ENCODE results near the gene FBLN7.
"Not testable (repeated sequence)": the region's sequence is repeated elsewhere in the genome, so short reads cannot be mapped to it uniquely, and the experiment has no call there.

FBLN7 gene

DNA sequence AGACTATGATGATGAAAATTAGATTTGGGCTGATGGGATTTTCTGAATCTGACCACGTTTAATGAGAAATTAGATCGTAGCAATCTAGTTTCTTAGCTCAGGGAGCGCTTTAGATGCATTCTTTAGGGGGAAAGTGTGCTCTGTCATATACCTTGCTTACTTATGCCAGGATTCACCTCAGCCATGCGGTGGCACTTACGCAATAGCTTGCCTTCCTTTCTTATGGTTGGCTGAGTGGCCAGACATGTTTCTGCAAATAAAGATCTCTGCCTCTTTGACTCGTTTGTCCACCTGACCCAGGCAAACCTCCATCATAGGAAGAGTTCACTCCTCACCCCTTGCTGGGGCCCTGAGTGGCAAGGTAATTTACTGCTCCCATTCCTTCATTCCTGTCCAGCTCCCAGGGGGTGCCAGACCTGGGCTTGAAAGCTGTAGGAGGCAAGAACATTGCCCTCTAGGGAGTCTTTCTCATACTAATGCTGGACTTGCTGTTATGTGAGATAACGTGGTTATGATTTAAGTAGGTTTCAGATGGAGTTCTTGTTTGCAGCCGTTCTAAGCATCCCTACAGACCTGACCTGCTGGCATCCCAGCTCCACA is 57.1 kb downstream of the FBLN7 start:
- Histone ChIP-seq H3K9me3 (no peaks in the 10 kb centered on the region; the same call in 1 of the 2 replicates), H4K20me1 (no peaks in the 10 kb centered on the region), H3K9ac (no peak overlapping the region), H3K4me1 (0 out of 2 replicates have a peak, but pooled peaks cover 4% of the 10 kb centered on the region), H3K4me2 (no peak overlapping the region), H3K4me3 (no peak overlapping the region), H3K27me3 (no peaks in the 10 kb centered on the region), H3K36me3 (no peaks in the 10 kb centered on the region), H3K27ac (no peak overlapping the region)
- no peak for TF ChIP-seq Cebpa-rat (IDR thresholded peaks at IDR 0.05)

DNA sequence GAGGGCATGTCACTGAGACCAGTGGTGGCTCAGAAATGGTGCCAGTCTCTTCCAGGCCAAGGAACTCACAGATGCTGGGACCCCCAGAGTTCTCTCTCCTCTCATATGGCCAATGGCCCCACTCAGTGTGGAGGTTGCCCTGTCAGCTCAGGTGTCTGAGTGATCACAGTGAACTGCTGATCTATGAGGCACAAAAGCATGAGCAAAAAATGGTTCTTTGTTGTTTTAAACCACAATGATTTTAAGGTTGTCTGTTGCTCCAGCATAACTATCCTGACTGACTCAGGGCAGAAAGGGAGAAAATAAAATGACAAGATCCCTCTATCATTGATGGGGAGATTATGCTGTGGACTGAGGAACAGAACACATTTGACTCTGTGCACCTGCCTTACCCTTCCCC is 57.8 kb downstream of the FBLN7 start:
- Histone ChIP-seq H3K36me3 (no peaks in the 10 kb centered on the region), H3K4me3 (no peak overlapping the region), H3K27me3 (no peaks in the 10 kb centered on the region), H4K20me1 (no peaks in the 10 kb centered on the region), H3K27ac (no peak overlapping the region), H3K4me1 (peaks cover 7% of the 10 kb centered on the region; the same call in 1 of the 2 replicates), H3K9me3 (no peaks in the 10 kb centered on the region; the same call in 1 of the 2 replicates), H3K4me2 (no peak overlapping the region), H3K9ac (no peak overlapping the region)
- TF ChIP-seq Cebpa-rat (IDR thresholded peaks at IDR 0.05): no peak

DNA sequence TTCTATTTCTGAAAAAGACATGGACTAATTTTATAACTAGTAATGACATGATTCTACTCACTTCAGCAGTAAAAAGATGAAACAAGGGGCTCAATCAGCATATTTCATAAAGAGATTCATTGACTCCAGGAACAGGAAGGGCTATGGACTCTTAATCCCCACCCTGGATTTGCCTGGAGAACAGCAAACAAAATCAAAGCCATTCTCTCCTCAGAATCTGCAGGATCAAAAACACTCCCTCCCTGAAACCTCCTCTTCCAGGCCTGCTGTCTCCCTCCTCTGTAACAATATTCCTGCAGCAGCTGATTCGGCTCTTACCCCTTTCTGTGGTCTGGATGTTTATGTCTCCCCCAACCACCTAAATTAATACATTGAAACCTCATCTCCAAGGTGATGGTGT is 59.7 kb downstream of the FBLN7 start:
- Histone ChIP-seq H3K4me3 (no peak overlapping the region), H3K27ac (no peak overlapping the region), H3K27me3 (no peaks in the 10 kb centered on the region), H3K9me3 (peaks cover 3% of the 10 kb centered on the region; the same call in 1 of the 2 replicates), H3K9ac (no peak overlapping the region), H3K4me2 (no peak overlapping the region), H3K36me3 (no peaks in the 10 kb centered on the region), H3K4me1 (peaks cover 11% of the 10 kb centered on the region; the same call in 1 of the 2 replicates), H4K20me1 (no peaks in the 10 kb centered on the region)
- no peak for TF ChIP-seq Cebpa-rat (IDR thresholded peaks at IDR 0.05)

DNA sequence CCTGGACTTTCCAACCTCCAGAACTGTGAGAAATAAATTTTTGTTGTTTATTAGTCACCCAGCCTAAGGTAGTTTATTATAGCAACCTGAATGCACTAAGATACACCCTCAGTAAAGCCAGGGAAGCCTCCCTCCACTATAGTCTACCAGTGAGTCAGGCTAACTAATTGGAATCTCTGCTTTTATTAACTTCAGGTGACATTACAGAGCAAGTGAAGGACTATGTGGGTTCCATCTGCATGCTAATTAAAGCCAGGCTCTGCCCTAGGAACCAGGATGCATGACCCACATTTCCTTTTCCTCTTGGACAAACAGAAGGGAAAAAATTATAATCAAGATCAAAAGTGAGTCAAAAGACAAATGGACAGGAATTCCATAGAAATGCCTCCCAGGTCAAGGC is 60.6 kb downstream of the FBLN7 start:
- Histone ChIP-seq H3K9me3 (peaks cover 12% of the 10 kb centered on the region), H3K4me3 (no peak overlapping the region), H3K4me2 (no peak overlapping the region), H4K20me1 (no peaks in the 10 kb centered on the region), H3K9ac (no peak overlapping the region), H3K4me1 (peaks cover 11% of the 10 kb centered on the region; the same call in 1 of the 2 replicates), H3K36me3 (no peaks in the 10 kb centered on the region), H3K27ac (no peak overlapping the region), H3K27me3 (no peaks in the 10 kb centered on the region)
- no peak for TF ChIP-seq Cebpa-rat (IDR thresholded peaks at IDR 0.05)

DNA sequence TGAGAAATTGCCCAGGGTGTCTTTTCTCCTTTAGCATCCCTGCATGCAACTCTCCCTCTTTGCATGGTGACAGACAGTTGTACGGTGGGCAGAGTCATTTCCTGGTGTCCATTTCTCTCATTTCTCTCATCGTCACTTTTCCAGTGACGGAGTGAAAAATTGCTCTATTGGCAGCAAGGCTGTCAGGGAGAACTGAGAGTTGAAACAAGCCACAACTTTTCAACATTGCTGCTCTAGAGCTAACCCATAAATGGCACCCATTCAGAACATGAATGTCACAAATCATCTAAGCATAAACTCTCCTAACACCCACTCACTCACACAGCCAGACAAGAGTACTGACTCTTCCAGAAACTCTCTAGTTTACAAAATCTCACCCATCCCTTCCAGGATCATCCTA is 61.0 kb downstream of the FBLN7 start:
- Histone ChIP-seq H3K4me1 (peaks cover 11% of the 10 kb centered on the region; the same call in 1 of the 2 replicates), H3K4me2 (no peak overlapping the region), H3K4me3 (no peak overlapping the region), H3K36me3 (no peaks in the 10 kb centered on the region), H3K9me3 (peaks cover 16% of the 10 kb centered on the region), H3K27me3 (no peaks in the 10 kb centered on the region), H3K27ac (no peak overlapping the region), H4K20me1 (no peaks in the 10 kb centered on the region), H3K9ac (no peak overlapping the region)
- no peak for TF ChIP-seq Cebpa-rat (IDR thresholded peaks at IDR 0.05)

DNA sequence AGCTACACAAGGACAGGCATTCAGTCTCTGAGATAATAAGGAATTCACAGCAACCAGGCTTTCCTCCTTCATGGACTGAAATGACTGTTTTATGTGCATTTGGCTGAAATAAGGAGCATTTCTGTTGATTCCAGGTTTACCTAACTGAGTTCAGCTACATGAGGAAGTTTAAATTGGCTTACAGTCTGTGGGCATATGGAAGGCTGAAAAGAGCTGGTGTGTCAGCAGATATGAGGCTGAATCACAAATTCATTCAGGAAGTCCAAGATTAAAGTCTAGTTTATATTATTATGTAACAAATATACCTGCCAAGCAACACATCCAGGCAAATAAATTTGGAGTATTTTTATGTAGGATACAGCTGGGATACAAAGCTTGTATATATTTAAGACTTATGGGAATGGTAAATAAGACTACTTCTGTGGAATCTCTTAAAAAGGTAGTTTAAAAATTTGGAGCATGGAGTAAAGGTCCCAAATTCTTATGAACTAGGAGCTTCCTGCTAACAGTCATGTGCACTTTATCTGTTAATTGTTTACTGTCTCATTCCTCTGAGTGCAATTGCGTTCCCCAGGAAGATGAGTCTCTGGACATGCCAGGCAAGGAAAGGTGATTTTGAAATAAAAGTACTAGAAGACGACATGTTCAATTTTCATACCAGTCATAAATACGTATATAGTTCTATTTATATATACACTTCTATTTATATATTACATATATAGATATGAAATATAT is 63.7 kb downstream of the FBLN7 start:
- Histone ChIP-seq H3K4me1 (peaks cover 11% of the 10 kb centered on the region; the same call in 1 of the 2 replicates), H3K4me3 (no peak overlapping the region), H4K20me1 (no peaks in the 10 kb centered on the region), H3K9me3 (peaks cover 20% of the 10 kb centered on the region), H3K27ac (no peak overlapping the region), H3K36me3 (no peaks in the 10 kb centered on the region), H3K4me2 (no peak overlapping the region), H3K9ac (no peak overlapping the region), H3K27me3 (no peaks in the 10 kb centered on the region)
- TF ChIP-seq Cebpa-rat (IDR thresholded peaks at IDR 0.05): no peak

DNA sequence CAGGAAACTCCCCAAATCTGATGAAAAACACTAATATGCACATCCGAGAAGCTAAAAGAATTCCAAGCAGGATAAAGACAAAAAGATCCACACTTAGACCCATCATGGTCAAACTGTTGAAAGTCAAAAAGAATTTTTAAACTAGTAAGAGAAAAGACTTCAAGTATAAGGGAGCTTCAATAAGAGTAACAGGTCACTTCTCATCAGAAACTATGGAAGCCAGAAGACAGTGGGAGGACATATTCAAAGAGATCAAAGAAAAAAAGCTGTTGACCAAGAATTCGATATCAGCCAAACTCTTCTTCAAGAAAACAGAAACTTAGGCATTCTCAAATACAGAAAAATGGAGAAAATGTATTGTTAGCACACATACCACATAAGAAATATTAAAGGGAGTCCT is 66.2 kb downstream of the FBLN7 start:
- H3K4me1 ChIP-seq: peaks cover 7% of the 10 kb centered on the region; the same call in 1 of the 2 replicates
- H3K4me3 ChIP-seq: no peak overlapping the region
- H3K27ac ChIP-seq: no peak overlapping the region
- H3K27me3 ChIP-seq: no peaks in the 10 kb centered on the region
- 0 out of 2 replicates have a peak, but pooled peaks cover under 1% of the 10 kb centered on the region for H3K36me3 ChIP-seq
- TF ChIP-seq Cebpa-rat (IDR thresholded peaks at IDR 0.05): no peak
- no peak overlapping the region for H3K4me2 ChIP-seq
- H3K9ac ChIP-seq: no peak overlapping the region
- no peaks in the 10 kb centered on the region for H4K20me1 ChIP-seq
- peaks cover 23% of the 10 kb centered on the region for H3K9me3 ChIP-seq

DNA sequence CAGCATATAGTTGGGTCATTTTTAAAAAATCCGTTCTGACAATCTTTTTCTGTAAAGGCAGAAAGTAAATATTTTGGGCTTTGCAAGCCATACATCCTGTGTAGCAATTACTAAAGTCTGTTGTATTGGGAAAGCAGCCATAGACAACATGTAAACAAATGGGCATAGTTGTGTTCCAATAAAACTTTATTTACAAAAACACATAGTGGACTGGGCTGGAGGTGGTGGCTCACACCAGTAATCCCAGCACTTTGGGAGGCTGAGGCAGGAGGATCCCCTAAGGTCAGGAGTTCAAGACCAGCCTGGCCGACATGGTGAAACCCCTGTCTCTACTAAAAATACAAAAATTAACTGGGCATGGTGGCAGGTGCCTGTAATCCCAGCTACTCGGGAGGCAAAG is 69.7 kb downstream of the FBLN7 start:
- H3K27ac ChIP-seq, H4K20me1 ChIP-seq, H3K9ac ChIP-seq, H3K27me3 ChIP-seq, H3K4me2 ChIP-seq, H3K4me3 ChIP-seq, H3K4me1 ChIP-seq: not testable (repeated sequence)
- H3K36me3 ChIP-seq: peaks cover 31% of the 10 kb centered on the region
- peaks cover 23% of the 10 kb centered on the region for H3K9me3 ChIP-seq

DNA sequence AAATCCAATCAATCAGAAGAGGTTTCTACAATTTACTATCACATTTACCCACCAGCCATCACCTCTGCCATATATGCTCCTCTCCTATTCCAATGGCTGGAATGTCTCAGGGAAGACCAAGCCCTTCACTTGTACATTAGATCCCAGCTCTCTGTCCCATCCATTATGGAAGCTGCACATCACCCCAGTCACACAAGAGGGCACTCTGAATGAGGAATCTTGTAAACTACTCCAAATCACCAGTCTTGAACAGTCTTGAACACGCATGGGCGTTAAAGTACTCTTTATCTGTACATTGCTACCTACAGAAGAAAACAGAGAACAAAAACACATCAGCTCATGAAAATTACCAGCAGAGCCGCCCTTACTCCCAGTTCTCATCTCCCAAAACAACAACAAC is 78.0 kb downstream of the FBLN7 start:
- Histone ChIP-seq H4K20me1 (no peaks in the 10 kb centered on the region), H3K9ac (no peak overlapping the region), H3K27me3 (no peaks in the 10 kb centered on the region), H3K27ac (no peak overlapping the region), H3K4me2 (no peak overlapping the region), H3K4me1 (peaks cover 20% of the 10 kb centered on the region), H3K36me3 (peaks cover 55% of the 10 kb centered on the region), H3K9me3 (peaks cover 38% of the 10 kb centered on the region), H3K4me3 (no peak overlapping the region)
- TF ChIP-seq Cebpa-rat (IDR thresholded peaks at IDR 0.05): no peak

DNA sequence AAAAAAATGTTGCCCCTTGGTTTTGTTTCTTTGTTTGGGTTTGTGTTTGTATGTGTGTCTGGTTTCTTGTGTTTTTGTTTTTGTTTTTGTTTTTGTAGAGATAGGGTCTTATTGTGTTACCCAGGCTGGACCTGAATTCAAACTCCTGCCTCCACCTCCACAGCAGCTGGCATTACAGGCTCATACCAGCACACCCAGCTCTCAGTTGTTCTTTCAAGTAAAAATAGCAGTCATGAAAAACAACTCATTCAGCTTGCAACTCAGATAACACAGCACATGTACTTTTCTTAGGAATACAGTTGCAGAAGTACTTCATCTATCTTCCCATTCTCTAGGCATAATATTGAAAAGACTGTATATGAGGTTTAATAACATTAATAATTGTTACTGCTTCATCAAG is 79.7 kb downstream of the FBLN7 start:
- no peak overlapping the region for H3K4me3 ChIP-seq
- H3K9me3 ChIP-seq: peaks cover 51% of the 10 kb centered on the region
- H3K4me2 ChIP-seq: peak overlapping the region; percentile 42
- H3K27me3 ChIP-seq: no peaks in the 10 kb centered on the region
- H3K36me3 ChIP-seq: peaks cover 58% of the 10 kb centered on the region
- no peak for TF ChIP-seq Cebpa-rat (IDR thresholded peaks at IDR 0.05)
- peak overlapping the region; percentile 25 for H3K27ac ChIP-seq
- H4K20me1 ChIP-seq: no peaks in the 10 kb centered on the region
- H3K4me1 ChIP-seq: peaks cover 20% of the 10 kb centered on the region
- H3K9ac ChIP-seq: no peak overlapping the region
